Islet precursor cell (in vitro differentiated cells): ENCODE data around the gene GFY.

Experiments used
- DNase-seq: peaks from one replicate; pipeline ENCODE4 v3.0.0-alpha.2; 2018

Gene GFY

GRCh38 chr19:49473868-49474541 lies 48.8 kb downstream of the GFY start, which contains the start of gene FLT3LG:
TSS of gene FLT3LG (plus strand) at chr19:49474215. CDS start at chr19:49474640, 425 bp downstream.
- no peak for DNase-seq

- DNase-seq: no peak
These were observed 49.3 kb downstream of the GFY start for GRCh38 chr19:49474542-49474924.

GRCh38 chr19:49475191-49475917 lies 50.2 kb downstream of the GFY start:
- no peak for DNase-seq

- DNase-seq: peak; percentile 94
These were observed 51.0 kb downstream of the GFY start for GRCh38 chr19:49475995-49476880.
